Activated naive CD4-positive, alpha-beta T cell treated with anti-CD3 and anti-CD28 coated beads for 36 hours (primary cell): ENCODE data around the gene RBMS1. TPM values are rescaled to one million over a fixed set of nuclear protein-coding genes. Genes with fewer than 3 reads are reported as not detected.

Experiments used
- CTCF ChIA-PET: fragments of 350-600 bp; sonication (Branson Sonifier 250); formaldehyde crosslinking; loops from one replicate; lab custom pipeline; 2021; ENCODE audit warnings: antibody characterized with exemption; lab: Charles Lee
- DNase-seq: peaks from one replicate; pipeline ENCODE4 v3.0.0-alpha.2; 2020
- H3K27ac Mint-ChIP-seq: one replicate; pipeline ENCODE4 v1.8.0; 2021; ENCODE audit warnings: mild to moderate bottlenecking, mixed read lengths
- H3K27me3 Mint-ChIP-seq: one replicate; pipeline ENCODE4 v1.8.0; 2021; ENCODE audit warnings: low read depth, mixed read lengths
- H3K36me3 Mint-ChIP-seq: one replicate; pipeline ENCODE4 v1.8.0; 2021; ENCODE audit warnings: low read depth, mixed read lengths
- H3K4me1 Mint-ChIP-seq: one replicate; pipeline ENCODE4 v1.8.0; 2021; ENCODE audit warnings: low read depth, mixed read lengths
- H3K4me3 Mint-ChIP-seq: one replicate; pipeline ENCODE4 v1.8.0; 2021; ENCODE audit warnings: mild to moderate bottlenecking, moderate library complexity, mixed read lengths
- H3K9me3 Mint-ChIP-seq: one replicate; pipeline ENCODE4 v1.8.0; 2021; ENCODE audit warnings: mixed read lengths
- intact Hi-C: fragments of 100-400 bp; cut with micrococcal nuclease; formaldehyde crosslinking; loops from one replicate; pipeline ENCODE4 v1.15.1; 2023
- total RNA-seq, 2 experiments: library from RNA; stranded (reverse); gene quantifications; one replicate each; pipeline ENCODE4 v1.2.3, GENCODE V29; 2021

The RBMS1 gene
- total RNA-seq, 2 experiments from 2014 or later = 27.8 to 29.1 TPM

GRCh38 chr2:160246356-160246755 is 247.3 kb downstream of the RBMS1 start:
- Mint-ChIP-seq H3K4me3 (no peak overlapping the region), H3K4me1 (no peaks in the 10 kb centered on the region), H3K27me3 (no peaks in the 10 kb centered on the region), H3K27ac (no peak overlapping the region), H3K36me3 (no peaks in the 10 kb centered on the region), H3K9me3 (no peaks in the 10 kb centered on the region)
- intact Hi-C loops = no loop called here
- CTCF ChIA-PET = interaction anchor here (1.2 kb wide), 1 partner anchor 10 kb away, joined by 3 read pairs; no protein-coding TSS in a partner anchor
- no peak for DNase-seq

- Mint-ChIP-seq H3K27me3 (no peaks in the 10 kb centered on the region), H3K9me3 (no peaks in the 10 kb centered on the region), H3K4me1 (no peaks in the 10 kb centered on the region), H3K27ac (no peak overlapping the region), H3K36me3 (no peaks in the 10 kb centered on the region), H3K4me3 (no peak overlapping the region)
- CTCF ChIA-PET = interaction anchor here (1.2 kb wide), 1 partner anchor 10 kb away, joined by 3 read pairs; no protein-coding TSS in a partner anchor
- no peak for DNase-seq
- intact Hi-C loops = no loop called here
Observed at GRCh38 chr2:160245614-160246155, 247.9 kb downstream of the RBMS1 start.

- no peaks in the 10 kb centered on the region for H3K36me3 Mint-ChIP-seq
- no peak overlapping the region for H3K4me3 Mint-ChIP-seq
- intact Hi-C loops = no loop called here
- H3K27me3 Mint-ChIP-seq = no peaks in the 10 kb centered on the region
- DNase-seq = no peak
- no peak overlapping the region for H3K27ac Mint-ChIP-seq
- CTCF ChIA-PET = interaction anchor here (1.3 kb wide), 1 partner anchor 9 kb away, joined by 3 read pairs; no protein-coding TSS in a partner anchor
- no peaks in the 10 kb centered on the region for H3K9me3 Mint-ChIP-seq
- H3K4me1 Mint-ChIP-seq = no peaks in the 10 kb centered on the region
Observed at GRCh38 chr2:160242893-160243564, 250.6 kb downstream of the RBMS1 start.

GRCh38 chr2:160241251-160242137 is 252.1 kb downstream of the RBMS1 start:
- Mint-ChIP-seq H3K36me3 (no peaks in the 10 kb centered on the region), H3K9me3 (no peaks in the 10 kb centered on the region), H3K27ac (no peak overlapping the region), H3K27me3 (no peaks in the 10 kb centered on the region), H3K4me3 (no peak overlapping the region), H3K4me1 (no peaks in the 10 kb centered on the region)
- DNase-seq = no peak
- CTCF ChIA-PET = interaction anchor here (1.0 kb wide), 1 partner anchor 11 kb away, joined by 4 read pairs; no protein-coding TSS in a partner anchor
- intact Hi-C loops = no loop called here

GRCh38 chr2:160239436-160239835 is 254.2 kb downstream of the RBMS1 start:
- CTCF ChIA-PET = interaction anchor here (0.5 kb wide), 1 partner anchor 526 kb away, joined by 4 read pairs; no protein-coding TSS in a partner anchor
- no peaks in the 10 kb centered on the region for H3K9me3 Mint-ChIP-seq
- H3K4me3 Mint-ChIP-seq = no peak overlapping the region
- no peak for DNase-seq
- intact Hi-C loops = no loop called here
- no peaks in the 10 kb centered on the region for H3K4me1 Mint-ChIP-seq
- H3K36me3 Mint-ChIP-seq = no peaks in the 10 kb centered on the region
- no peak overlapping the region for H3K27ac Mint-ChIP-seq
- H3K27me3 Mint-ChIP-seq = no peaks in the 10 kb centered on the region

GRCh38 chr2:160238392-160238791 is 255.2 kb downstream of the RBMS1 start:
- CTCF ChIA-PET = interaction anchor here (0.7 kb wide), 1 partner anchor 13 kb away, joined by 3 read pairs; no protein-coding TSS in a partner anchor
- Mint-ChIP-seq H3K27me3 (no peaks in the 10 kb centered on the region), H3K36me3 (no peaks in the 10 kb centered on the region), H3K4me3 (no peak overlapping the region), H3K4me1 (no peaks in the 10 kb centered on the region), H3K27ac (no peak overlapping the region), H3K9me3 (no peaks in the 10 kb centered on the region)
- DNase-seq = no peak
- intact Hi-C loops = no loop called here

GRCh38 chr2:160232905-160233475 is 260.6 kb downstream of the RBMS1 start:
- DNase-seq = no peak
- intact Hi-C loops = no loop called here
- CTCF ChIA-PET = interaction anchor here (1.3 to 2.2 kb wide), 2 partner anchors 19 to 123 kb away, joined by 4 to 6 read pairs; no protein-coding TSS in a partner anchor
- Mint-ChIP-seq H3K9me3 (no peaks in the 10 kb centered on the region), H3K27ac (no peak overlapping the region), H3K27me3 (no peaks in the 10 kb centered on the region), H3K4me1 (no peaks in the 10 kb centered on the region), H3K4me3 (no peak overlapping the region), H3K36me3 (no peaks in the 10 kb centered on the region)

- CTCF ChIA-PET = interaction anchor here (0.6 to 1.1 kb wide), 3 partner anchors 20 to 384 kb away, joined by 3 to 4 read pairs (median 3); no protein-coding TSS in a partner anchor
Observed at GRCh38 chr2:160229591-160229990, 264.0 kb downstream of the RBMS1 start.

GRCh38 chr2:160228141-160228917 is 265.3 kb downstream of the RBMS1 start:
- H3K9me3 Mint-ChIP-seq = no peaks in the 10 kb centered on the region
- H3K4me1 Mint-ChIP-seq = peaks cover 22% of the 10 kb centered on the region
- H3K4me3 Mint-ChIP-seq = no peak overlapping the region
- H3K36me3 Mint-ChIP-seq = no peaks in the 10 kb centered on the region
- peaks cover 13% of the 10 kb centered on the region for H3K27me3 Mint-ChIP-seq
- intact Hi-C loops = loop anchor here (10.0 kb wide), 1 partner anchor 514 kb away; the partner anchor contains the start of gene MARCHF7
- CTCF ChIA-PET = interaction anchor here (0.6 kb wide), 1 partner anchor 20 kb away, joined by 3 read pairs; no protein-coding TSS in a partner anchor
- no peak overlapping the region for H3K27ac Mint-ChIP-seq
- DNase-seq = no peak

More at GRCh38 chr2:160229591-160229990, 264.0 kb downstream of the RBMS1 start:
- peaks cover 13% of the 10 kb centered on the region for H3K27me3 Mint-ChIP-seq
- DNase-seq = no peak
- H3K4me3 Mint-ChIP-seq = no peak overlapping the region
- H3K9me3 Mint-ChIP-seq = no peaks in the 10 kb centered on the region
- intact Hi-C loops = loop anchor here (10.0 kb wide), 1 partner anchor 515 kb away; the partner anchor contains the start of gene MARCHF7
- no peaks in the 10 kb centered on the region for H3K36me3 Mint-ChIP-seq
- H3K27ac Mint-ChIP-seq = no peak overlapping the region
- H3K4me1 Mint-ChIP-seq = peaks cover 10% of the 10 kb centered on the region

GRCh38 chr2:160227293-160227915 is 266.2 kb downstream of the RBMS1 start:
- CTCF ChIA-PET = interaction anchor here (0.6 to 1.5 kb wide), 3 partner anchors 25 to 250 kb away, joined by 3 to 4 read pairs (median 4); no protein-coding TSS in a partner anchor
- Mint-ChIP-seq H3K27me3 (peaks cover 17% of the 10 kb centered on the region), H3K9me3 (no peaks in the 10 kb centered on the region), H3K4me1 (peaks cover 31% of the 10 kb centered on the region), H3K36me3 (no peaks in the 10 kb centered on the region), H3K27ac (no peak overlapping the region), H3K4me3 (no peak overlapping the region)
- DNase-seq = no peak
- intact Hi-C loops = loop anchor here (10.0 kb wide), 1 partner anchor 513 kb away; the partner anchor contains the start of gene MARCHF7
